GM19099 (cell line): ENCODE results near the gene MRTFA.

Experiments
- POLR2A ChIP-seq: IDR thresholded peaks from 3 replicates; pipeline ENCODE4 v1.6.1; 2011; ENCODE audit warnings: low read depth; ENCODE audit not compliant: insufficient read length; ENCODE audit errors: extremely low read depth

Gene MRTFA

DNA sequence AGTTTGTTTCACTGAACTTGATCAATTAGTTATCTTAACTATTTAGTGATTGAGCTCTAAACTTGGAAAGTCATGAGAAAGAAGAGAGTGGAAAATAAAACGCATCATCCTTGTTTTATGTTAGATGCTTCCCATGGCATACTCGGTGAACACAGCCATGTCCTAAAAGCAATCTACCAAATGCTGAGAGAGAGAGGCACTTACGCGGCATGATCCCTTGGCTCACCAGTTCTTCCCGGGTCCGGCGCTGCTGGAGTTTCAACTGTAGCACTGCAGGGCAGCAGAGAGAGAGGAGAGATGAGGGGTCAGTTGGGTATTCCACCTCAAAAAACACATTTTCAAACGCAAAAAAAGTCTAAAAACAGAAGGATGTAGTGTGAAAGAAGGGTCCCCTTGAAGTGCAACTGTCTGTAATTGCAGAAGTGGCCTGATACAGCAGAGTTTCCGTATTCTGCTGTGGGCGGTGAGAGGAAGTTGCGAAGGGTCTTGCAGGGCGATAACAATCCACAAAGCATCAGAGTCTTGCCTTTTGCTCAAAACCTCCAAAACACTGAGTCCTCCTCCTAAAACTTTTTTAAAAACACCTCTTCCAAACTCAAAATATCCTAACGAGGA, 173.4 kb downstream of the MRTFA start:
- peak; percentile 45 for TF ChIP-seq POLR2A

DNA sequence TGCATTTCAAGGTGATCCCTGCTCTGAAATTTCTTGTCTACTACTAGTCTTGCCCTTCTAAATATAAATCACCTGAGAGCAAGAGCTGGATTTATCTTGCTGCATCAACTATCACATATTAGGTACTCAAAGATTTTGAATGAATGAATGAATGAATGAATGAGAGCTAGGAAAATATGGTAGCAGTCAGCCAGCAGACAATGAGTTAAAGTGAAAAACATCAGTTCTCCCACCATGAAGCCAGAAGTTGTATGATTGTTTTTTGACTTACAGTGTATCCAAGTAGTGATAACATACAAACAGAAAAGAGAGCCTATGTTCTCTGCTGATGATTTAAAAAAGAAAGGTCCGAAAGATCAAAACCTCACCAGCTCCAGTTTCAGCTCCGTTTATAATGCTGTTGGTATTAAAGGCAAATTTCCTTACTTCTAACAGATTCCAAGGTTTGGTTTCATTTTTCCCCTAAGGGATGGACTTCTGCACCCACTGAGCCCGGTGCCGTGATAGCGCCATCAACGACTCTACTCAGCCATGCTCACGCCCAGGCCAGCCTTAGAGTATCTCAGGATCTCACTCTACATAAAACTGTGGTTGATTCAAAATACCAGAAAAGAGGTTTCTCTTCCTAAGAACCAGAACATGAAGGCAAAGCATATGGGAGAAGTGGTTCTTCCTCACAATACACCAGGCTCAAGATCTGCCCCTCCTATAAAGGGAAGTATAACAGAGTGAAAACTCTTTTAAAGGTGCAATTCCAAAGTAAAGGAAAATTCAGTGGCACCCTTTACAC, 174.1 kb downstream of the MRTFA start:
- no peak for TF ChIP-seq POLR2A

DNA sequence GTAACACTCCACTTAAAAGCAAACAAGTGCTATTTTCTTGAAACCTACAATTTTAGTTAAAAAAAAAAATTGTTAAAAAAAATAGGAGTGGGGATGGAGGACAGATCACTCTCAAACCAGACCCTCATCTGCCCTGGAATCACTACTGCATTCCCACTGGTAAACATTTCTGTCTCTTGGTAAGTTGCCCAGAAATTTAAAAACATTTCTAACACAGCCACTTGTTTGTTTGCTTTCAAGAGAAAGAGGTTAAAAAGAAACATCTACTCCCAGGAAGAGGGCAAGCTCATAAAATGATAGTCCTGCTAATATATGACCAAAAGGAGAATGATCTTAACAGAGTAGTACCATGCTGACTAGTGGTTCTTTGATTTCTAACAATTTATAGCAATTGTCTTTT, 182.8 kb downstream of the MRTFA start:
- no peak for TF ChIP-seq POLR2A

DNA sequence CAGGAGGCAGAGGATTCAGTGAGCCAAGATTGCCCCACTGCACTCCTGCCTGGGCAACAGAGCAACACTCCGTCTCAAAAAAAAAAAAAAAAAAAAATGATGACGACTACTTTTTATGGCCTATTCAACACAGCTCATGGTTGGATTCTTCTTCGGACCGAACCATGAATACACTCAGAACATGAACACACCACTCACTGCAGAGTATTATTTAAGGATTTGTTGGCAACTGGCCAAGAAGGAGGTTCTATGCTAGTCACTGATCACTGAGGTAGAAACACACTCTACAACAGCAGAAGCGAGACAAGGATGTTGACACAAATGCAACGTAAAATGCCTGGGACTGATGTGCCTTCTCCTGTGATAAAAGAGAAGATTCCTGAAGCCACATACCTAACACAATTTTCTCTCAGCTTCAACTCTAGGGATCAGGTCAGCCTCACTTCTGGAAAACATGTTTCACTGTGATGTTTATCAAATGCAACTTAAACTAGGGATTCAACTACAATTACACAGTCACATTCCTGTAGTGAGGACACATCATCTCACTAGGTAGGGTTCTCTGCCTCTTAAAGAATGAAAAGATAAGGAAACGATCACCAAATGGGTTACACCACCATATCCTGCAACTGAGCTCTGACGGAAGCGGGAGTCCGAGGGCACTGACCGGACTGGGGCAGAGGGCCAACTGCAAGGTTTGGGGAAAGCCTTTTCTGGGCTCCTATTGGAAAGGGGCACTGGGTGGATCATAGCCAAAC, 183.6 kb downstream of the MRTFA start:
- TF ChIP-seq POLR2A = no peak

DNA sequence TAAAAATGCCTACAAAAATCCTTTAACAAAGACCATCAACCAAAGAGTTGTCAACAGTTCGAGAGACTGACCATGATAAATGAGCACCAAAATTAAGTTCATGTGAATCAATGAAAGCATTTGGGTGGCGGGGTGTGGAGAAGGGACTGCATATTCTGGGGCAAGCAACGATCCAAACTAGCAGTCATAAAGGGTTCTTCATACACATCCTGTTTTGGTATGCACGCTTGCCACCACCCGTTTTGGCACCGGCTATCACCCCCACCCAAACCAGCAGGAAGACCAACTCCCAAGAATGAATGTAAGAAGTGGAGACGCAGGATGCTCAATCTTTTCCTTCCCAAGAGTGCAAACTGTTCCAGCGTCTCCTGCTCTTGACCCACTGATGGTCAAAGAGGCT, 185.3 kb downstream of the MRTFA start:
- TF ChIP-seq POLR2A = no peak

DNA sequence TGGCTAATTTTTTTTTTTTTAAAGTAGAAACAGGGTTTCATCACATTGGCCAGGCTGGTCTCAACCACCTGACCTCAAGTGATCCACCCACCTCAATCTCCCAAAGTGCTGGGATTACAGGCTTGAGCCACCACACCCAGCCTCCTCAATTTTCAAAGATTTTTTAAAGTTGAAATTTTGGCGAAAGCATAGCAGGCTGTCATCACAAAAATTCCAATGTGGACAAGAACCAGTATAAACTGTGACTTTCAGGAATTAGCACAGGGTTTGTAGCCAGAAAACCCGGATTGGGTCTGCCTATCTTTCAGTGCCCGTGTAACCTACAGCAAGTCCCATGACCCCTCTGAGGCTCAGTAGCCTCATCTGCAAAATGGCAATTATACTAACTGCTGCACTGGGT, 185.9 kb downstream of the MRTFA start:
- TF ChIP-seq POLR2A = no peak

DNA sequence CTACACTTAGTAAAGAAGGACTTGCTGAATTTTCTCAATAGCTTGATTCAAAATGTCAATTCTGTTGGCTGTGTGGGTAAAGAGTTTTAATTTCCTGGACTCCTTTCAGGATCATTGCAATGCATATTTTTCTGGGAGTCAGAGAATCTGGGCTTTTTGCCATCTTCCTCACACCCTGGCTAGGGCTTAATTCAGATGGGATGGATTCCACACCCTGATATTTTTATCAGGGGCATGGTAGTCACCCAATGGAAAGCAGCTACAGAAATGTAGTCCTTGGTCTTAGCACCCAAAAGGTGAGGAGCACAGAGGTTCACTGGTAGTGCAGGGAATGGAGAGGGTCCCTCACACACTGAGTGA, 186.9 kb downstream of the MRTFA start:
- no peak for TF ChIP-seq POLR2A

DNA sequence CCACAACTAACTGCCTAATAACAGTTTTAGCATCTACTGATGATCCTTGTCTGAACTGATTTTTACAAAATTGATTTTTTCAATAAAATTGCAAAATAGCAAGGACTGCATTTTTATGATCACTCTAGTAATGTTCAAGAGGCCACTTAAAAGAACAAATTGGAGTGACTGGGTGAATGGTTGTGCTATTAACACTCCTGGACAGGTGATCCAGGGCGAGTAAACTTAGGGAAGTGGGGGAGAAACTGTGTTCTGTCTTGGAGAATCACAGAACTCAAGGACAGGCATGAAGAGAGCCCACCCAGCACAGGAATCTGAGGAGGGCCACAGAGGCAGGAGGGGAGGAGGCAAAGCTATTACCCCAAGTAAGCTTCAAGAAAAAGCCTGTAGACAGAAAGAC, 190.3 kb downstream of the MRTFA start:
- no peak for TF ChIP-seq POLR2A

DNA sequence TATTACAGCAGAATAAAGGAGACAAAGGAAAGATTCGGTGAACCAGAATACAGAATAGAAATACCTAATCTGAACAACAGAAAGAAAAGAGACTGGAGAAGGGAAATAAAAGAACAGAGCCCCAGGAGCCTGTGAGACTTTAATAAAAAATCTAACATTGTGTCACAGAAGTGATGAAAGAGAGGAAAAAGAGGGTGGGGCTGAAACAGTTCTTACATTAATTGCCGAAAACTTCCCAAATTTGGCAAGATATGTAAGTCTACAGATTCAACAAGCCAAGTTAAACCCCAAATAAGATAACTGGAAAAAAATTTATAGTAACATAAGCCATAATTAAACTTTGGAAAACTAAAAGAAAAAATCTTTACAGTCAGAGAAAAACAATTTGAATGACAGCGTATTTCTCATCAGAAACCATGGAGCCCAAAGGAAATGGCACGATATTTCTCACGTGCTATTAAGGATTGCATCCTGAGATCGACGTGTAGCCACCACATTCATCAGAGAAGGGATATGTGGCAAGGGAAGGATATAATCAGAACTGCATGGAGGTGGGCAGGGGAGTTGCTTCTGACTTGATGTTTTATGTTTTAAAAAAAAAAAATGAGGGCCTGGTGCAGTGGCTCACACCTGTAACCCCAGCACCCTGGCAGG, 192.2 kb downstream of the MRTFA start:
- TF ChIP-seq POLR2A = no peak

DNA sequence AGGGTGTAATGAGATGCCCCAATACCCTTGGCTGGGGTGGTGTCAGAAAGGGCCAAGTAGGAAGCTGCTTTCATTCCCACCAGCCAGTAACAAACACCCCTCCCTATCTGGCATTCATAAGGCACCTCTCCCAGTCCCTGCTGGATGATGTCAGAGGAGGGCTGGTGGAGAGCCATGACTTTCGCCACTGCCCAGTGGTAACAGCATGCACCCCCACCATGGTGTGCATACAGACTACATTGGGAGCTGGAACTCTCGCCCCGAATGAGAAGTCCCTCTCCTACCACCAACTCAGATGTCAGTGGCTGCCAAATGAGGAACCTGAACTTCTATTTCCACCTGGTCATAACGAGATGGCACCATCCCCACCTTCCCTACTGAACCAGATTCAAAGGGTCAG, 192.8 kb downstream of the MRTFA start:
- no peak for TF ChIP-seq POLR2A

DNA sequence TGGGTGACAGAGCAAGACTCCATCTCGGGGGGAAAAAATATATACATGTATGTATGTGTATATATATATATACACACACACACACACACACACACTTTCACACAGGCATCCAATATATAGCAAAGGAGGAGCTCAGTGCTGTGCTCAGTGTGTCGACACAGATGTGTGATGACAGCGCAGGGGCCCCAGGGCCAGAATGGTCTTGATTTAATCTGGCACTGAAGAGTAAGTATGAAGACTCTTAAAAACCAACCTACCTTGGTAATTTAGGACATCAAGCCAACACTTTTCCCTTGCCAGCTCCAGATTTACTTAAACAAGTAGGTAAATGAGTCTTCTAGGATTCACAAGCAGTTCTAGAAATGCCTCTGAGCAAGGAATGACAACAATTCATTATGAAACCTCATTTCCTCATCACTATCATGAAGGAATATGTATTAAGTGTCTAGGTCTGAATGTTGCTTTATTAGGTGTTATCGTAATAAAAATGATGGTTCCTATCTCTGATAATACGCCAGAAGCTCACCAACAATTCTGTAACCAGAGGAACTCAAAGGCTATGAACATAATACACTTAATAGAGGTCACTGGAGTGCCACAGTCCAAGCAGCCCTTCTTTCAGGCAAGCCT, 194.6 kb downstream of the MRTFA start:
- no peak for TF ChIP-seq POLR2A

DNA sequence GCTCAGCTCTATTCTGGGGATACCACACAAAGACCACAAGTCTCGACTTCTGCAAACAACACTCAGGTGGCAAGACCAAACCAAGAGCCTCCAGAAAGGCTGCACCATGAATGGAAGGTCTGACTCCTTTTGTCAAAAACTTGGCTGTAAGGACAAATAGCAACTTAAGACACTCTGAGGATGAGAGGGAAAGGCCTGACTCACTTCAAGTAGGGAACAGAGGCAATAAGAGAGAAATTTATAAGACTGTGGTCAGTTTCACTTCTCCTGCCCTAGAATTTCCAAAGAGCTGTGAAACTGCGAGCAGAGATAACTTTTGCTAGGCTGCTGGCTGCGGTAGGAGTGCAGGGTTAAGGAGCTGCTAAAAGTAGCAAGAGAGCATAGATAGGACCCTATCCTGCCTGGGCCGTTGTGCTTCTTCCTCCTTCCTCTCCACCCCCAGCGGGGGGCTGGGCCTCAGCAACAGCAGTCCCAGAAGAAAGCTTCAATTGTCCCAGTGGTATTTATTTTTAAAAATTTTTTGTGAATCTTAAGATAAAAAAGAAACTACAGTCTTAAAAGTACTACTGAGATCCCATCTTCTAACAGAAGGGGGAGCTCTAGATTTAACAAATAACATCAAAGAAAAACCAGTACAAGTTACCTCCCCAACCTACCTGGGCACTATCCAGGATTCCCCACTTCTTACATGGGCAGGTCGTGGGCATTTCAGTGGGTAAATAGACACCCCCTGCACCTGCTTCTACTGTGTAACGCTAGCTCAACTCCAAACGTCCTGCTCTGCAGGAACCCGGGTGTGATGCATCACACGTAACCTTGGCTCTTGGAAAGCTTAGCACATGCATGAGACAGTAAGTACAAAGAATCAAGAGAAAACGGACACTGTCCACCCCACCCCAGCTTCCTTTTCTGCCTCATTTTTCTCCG, 199.8 kb downstream of the MRTFA start:
- no peak for TF ChIP-seq POLR2A

DNA sequence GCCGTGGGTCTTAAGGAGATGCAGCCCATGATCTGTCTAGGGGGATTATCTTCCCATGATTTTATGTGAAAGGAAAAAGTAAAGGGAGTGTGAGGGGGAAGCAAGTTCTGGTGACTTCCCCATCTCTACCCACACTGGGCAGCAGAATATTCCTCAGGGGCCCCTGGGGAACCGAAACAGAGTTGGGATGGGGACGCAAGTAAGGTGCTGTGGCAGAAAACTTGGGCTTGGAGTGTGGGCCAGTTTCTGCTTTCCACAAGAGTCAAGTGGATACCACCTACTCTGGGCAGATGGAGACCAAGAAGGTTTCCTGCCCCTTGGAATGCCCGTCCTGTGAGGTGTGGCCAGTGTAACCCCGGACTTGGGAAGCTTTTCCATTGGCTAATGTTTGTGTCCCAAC, 201.8 kb downstream of the MRTFA start:
- TF ChIP-seq POLR2A = no peak

DNA sequence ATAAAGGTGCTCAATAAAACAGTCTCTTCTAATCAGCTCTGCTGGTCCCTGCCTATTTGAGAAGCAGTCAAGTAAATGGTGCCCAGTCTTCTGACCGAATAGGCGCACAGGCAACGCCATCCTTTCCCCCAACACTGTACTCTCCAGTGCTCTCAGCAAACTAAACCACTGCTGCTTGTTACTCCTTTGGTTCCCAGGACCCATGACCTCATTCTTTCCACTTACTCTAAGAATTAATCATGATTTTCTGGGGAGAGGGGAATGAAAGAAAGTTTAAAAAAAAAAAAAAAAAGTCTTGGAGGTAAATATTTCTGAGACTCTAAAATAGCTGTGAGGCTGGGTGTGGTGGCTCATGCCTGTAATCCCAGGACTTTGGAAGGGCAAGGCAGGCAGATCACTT, 202.4 kb downstream of the MRTFA start:
- TF ChIP-seq POLR2A = no peak
